Thoracic aorta (tissue), 2 donors: ENCODE data around the gene MTHFD1L. TPM values are rescaled to one million over a fixed set of nuclear protein-coding genes. Genes with fewer than 3 reads are reported as not detected.

Source experiments
- ATAC-seq: fragments of 150-250 bp; one replicate; pipeline ENCODE4 v1.8.0; 2017; ENCODE audit warnings: low read depth; ENCODE audit not compliant: insufficient number of reproducible peaks, low FRiP score
- DNase-seq: peaks from one replicate; pipeline ENCODE4 v3.0.0-alpha.2; 2020; ENCODE audit warnings: low spot score
- H3K27ac ChIP-seq, 2 donors: fragments of 200-600 bp; sonication (generic); 1 replicate in 1 of 2; 2 replicates in 1 of 2; pipeline ENCODE4 v1.5.1; 2016; ENCODE audit warnings: mild to moderate bottlenecking in 2 of 2, moderate library complexity in 2 of 2
- H3K27me3 ChIP-seq: fragments of 200-600 bp; sonication (generic); replicated peaks from 2 replicates; pipeline ENCODE4 v1.6.0; 2016; ENCODE audit warnings: mild to moderate bottlenecking; ENCODE audit not compliant: insufficient read depth
- H3K36me3 ChIP-seq: fragments of 200-600 bp; sonication (generic); one replicate; pipeline ENCODE4 v1.5.1; 2016
- H3K4me1 ChIP-seq, 2 donors: fragments of 200-600 bp; sonication (generic); 1 replicate in 1 of 2; 2 replicates in 1 of 2; pipeline versions ENCODE4 v1.5.1 to v1.6.0; 2016; ENCODE audit warnings: low read depth in 2 of 2, mild to moderate bottlenecking in 1 of 2; ENCODE audit not compliant: control insufficient read depth in 1 of 2
- H3K4me3 ChIP-seq: fragments of 200-600 bp; sonication (generic); 2 replicates; pipeline ENCODE4 v1.5.1; 2016; ENCODE audit warnings: mild to moderate bottlenecking
- H3K9me3 ChIP-seq: fragments of 200-600 bp; sonication (generic); 2 replicates; pipeline ENCODE4 v1.5.1; 2016
- CTCF ChIP-seq: fragments of 200-600 bp; sonication (generic); IDR thresholded peaks from one replicate; pipeline ENCODE4 v1.5.1; 2019; ENCODE audit warnings: antibody characterized with exemption
- total RNA-seq, 2 donors: library from RNA; depleted of rRNA; stranded (reverse); fragments of >200 nt; gene quantifications; one replicate each; pipeline versions ENCODE4 v1.1.0 to v1.2.3, GENCODE V29; 2016

Gene MTHFD1L
- total RNA-seq, 2 donors from 2014 or later, result 52.8 to 77.3 TPM

- ATAC-seq (no peak), DNase-seq (peak; percentile 39)
- no peak for TF ChIP-seq CTCF
- Histone ChIP-seq H3K36me3 (no peaks in the 10 kb centered on the region), H3K27me3 (no peaks in the 10 kb centered on the region), H3K27ac (peak overlapping the region; percentile 59 to 65), H3K9me3 (no peaks in the 10 kb centered on the region), H3K4me1 (peaks cover 12 to 45% of the 10 kb centered on the region in 2 donors), H3K4me3 (peak overlapping the region; percentile 64)
These were observed 205.8 kb downstream of the MTHFD1L start for GRCh38 chr6:151071295-151071694.

- H3K36me3 ChIP-seq, result no peaks in the 10 kb centered on the region
- ATAC-seq (no peak), DNase-seq (no peak)
- H3K4me3 ChIP-seq, result no peak overlapping the region
- no peaks in the 10 kb centered on the region for H3K9me3 ChIP-seq
- no peak overlapping the region for H3K27ac ChIP-seq
- no peak for TF ChIP-seq CTCF
- no peaks in the 10 kb centered on the region for H3K27me3 ChIP-seq
- peaks cover 8 to 35% of the 10 kb centered on the region in 2 donors for H3K4me1 ChIP-seq
These were observed 207.6 kb downstream of the MTHFD1L start for GRCh38 chr6:151073146-151073545.

- no peaks in the 10 kb centered on the region for H3K36me3 ChIP-seq
- no peak for ATAC-seq
- TF ChIP-seq CTCF, result no peak
- no peak for DNase-seq
- peaks cover 4 to 30% of the 10 kb centered on the region in 2 donors for H3K4me1 ChIP-seq
- H3K27me3 ChIP-seq, result no peaks in the 10 kb centered on the region
- no peak overlapping the region for H3K4me3 ChIP-seq
- no peaks in the 10 kb centered on the region for H3K9me3 ChIP-seq
- no peak overlapping the region for H3K27ac ChIP-seq
These were observed 208.2 kb downstream of the MTHFD1L start for GRCh38 chr6:151073701-151074100.

GRCh38 chr6:151075005-151075404 lies 209.5 kb downstream of the MTHFD1L start:
- Histone ChIP-seq H3K9me3 (no peaks in the 10 kb centered on the region), H3K4me3 (no peak overlapping the region), H3K36me3 (no peaks in the 10 kb centered on the region), H3K27me3 (no peaks in the 10 kb centered on the region), H3K27ac (no peak overlapping the region), H3K4me1 (peaks cover 0 to 17% of the 10 kb centered on the region in 2 donors)
- ATAC-seq (no peak), DNase-seq (no peak)
- TF ChIP-seq CTCF, result no peak

GRCh38 chr6:151075527-151075926 lies 210.0 kb downstream of the MTHFD1L start:
- ATAC-seq (no peak), DNase-seq (no peak)
- Histone ChIP-seq H3K27ac (no peak overlapping the region), H3K9me3 (no peaks in the 10 kb centered on the region), H3K36me3 (no peaks in the 10 kb centered on the region), H3K4me1 (peaks cover 0 to 11% of the 10 kb centered on the region in 2 donors), H3K27me3 (no peaks in the 10 kb centered on the region), H3K4me3 (no peak overlapping the region)
- no peak for TF ChIP-seq CTCF
